ENCODE data around the gene GSTT2B.
"Not testable (repeated sequence)": the region's sequence is repeated elsewhere in the genome, so short reads cannot be mapped to it uniquely, and the experiment has no call there.

DNA sequence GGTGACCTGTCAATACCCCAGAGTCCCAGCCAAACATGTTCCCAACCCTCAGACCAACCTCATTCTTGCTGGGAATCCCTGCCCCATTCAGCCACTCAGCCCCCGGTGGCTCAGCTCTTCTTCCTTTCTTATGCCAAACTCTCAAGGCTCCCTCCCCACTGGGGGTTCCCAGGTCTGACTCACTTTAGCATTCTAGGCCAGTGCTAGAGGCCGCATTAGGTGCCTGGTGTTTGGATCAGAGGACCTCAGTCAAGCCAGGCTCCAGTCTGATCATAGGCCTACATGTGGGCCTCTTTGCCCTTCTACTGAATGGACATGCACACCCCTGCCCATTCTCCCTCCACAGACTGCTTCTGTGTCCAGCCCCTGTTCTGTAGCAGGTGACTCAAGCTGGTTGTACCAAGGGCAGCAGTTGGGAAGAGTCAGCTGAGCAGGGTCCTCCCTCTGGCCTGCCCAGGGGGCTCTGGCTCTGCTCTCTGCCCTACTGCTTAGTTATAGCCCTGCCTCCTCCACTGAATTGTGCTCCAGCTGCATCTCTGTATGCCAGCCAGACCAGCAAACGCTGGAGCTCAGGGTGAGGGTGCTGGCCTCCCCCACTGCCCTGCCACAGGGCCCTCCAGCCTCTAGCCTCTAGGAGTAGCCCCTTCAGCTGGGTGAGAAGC is 28.7 kb upstream of the GSTT2B start:
- not testable (repeated sequence) for TF ChIP-seq SIN3A (IDR thresholded peaks at IDR 0.05; ENCODE audit: borderline replicate concordance, insufficient read depth, low read depth, low read length); POLR2AphosphoS5 (IDR thresholded peaks at IDR 0.05; ENCODE audit: low read depth, low read length)
- TF ChIP-seq, protein P1, sequence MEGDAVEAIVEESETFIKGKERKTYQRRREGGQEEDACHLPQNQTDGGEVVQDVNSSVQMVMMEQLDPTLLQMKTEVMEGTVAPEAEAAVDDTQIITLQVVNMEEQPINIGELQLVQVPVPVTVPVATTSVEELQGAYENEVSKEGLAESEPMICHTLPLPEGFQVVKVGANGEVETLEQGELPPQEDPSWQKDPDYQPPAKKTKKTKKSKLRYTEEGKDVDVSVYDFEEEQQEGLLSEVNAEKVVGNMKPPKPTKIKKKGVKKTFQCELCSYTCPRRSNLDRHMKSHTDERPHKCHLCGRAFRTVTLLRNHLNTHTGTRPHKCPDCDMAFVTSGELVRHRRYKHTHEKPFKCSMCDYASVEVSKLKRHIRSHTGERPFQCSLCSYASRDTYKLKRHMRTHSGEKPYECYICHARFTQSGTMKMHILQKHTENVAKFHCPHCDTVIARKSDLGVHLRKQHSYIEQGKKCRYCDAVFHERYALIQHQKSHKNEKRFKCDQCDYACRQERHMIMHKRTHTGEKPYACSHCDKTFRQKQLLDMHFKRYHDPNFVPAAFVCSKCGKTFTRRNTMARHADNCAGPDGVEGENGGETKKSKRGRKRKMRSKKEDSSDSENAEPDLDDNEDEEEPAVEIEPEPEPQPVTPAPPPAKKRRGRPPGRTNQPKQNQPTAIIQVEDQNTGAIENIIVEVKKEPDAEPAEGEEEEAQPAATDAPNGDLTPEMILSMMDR (IDR thresholded peaks at IDR 0.05): not testable (repeated sequence)

Measured in Panc1 (cell line).